AG09319 (cell line): ENCODE data around the gene PLCD1.

Experiments
- DNase-seq: peaks from one replicate; pipeline ENCODE4 v3.0.0-alpha.2; 2010; ENCODE audit warnings: low read depth; ENCODE audit errors: extremely low read depth
- CTCF ChIP-seq: IDR thresholded peaks from 2 replicates; pipeline ENCODE4 v1.5.1; 2011; ENCODE audit warnings: low read depth, mild to moderate bottlenecking, inconsistent platforms, low read length, moderate library complexity

Gene PLCD1

DNA sequence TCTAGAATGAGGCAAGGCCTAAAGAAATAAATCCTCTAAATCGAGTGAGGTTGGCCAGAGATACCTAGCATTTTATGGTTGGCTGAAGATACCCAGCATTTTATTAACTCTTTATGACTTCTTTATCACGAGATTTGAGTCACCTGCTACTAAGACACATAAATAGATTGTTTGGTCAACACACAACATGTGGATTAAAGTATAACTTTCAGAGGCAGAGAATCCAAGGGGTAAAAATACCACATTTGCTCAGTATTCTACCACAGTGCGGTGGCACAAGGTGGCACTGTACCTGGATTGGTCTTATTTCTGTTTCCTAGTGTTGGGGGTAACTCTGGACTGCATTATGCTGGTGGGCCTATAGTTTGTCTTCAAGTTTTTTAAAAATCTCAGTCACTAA, 65.8 kb downstream of the PLCD1 start:
- no peak for TF ChIP-seq CTCF
- DNase-seq: no peak

DNA sequence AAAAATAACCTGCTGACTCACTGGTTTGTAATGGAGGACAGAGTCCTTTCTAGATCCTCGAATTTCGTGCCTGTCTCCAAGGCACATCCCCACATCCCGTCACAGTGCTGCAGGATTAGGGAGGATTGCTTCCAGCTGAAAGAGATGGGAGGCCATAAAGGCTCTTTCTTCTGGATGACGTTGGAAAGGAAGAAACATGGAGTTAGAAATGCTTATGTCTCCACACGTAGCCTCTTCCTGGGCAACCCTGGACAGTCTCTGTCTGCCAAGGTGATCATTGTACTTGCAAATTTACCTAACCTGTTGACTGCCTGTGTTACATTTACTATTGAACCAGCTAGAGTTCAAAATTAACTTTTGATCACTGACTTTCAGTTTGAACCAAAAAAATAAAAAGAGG, 66.4 kb downstream of the PLCD1 start:
- no peak for DNase-seq
- no peak for TF ChIP-seq CTCF

- DNase-seq: no peak
- TF ChIP-seq CTCF: no peak
Measured at GRCh38 chr3:37961622-37962431, 67.6 kb downstream of the PLCD1 start.

- no peak for DNase-seq
- no peak for TF ChIP-seq CTCF
Measured at GRCh38 chr3:37957539-37957936, 71.9 kb downstream of the PLCD1 start.
